HEK293T (cell line): ENCODE data around the gene UBC.
A peak's percentile ranks its signal among the peaks of the same experiment; 100 is the strongest.

Experiments
- CTCF ChIA-PET: fragments of 350-600 bp; formaldehyde crosslinking; extraction: SDS; loops from one replicate; lab custom pipeline; 2021; ENCODE audit warnings: antibody characterized with exemption, inconsistent platforms; lab: Yijun Ruan, JAX
- POLR2A ChIA-PET: fragments of 350-600 bp; formaldehyde crosslinking; extraction: SDS; loops from one replicate; lab custom pipeline; 2020; ENCODE audit warnings: antibody characterized with exemption, inconsistent platforms; lab: Yijun Ruan, JAX
- DNase-seq: peaks from one replicate; pipeline ENCODE4 v3.0.0; 2012; ENCODE audit warnings: mixed read lengths; ENCODE audit errors: extremely low spot score
- ARNT ChIP-seq: fragments of 450-650 bp; IDR thresholded peaks from 2 replicates; pipeline ENCODE4 v1.6.1; 2017; ENCODE audit warnings: mild to moderate bottlenecking
- BHLHE40 ChIP-seq: fragments of 450-650 bp; IDR thresholded peaks from 2 replicates; pipeline ENCODE4 v1.6.1; 2016; ENCODE audit warnings: mild to moderate bottlenecking, moderate library complexity, borderline replicate concordance
- CTBP1 ChIP-seq: fragments of 450-650 bp; IDR thresholded peaks from 2 replicates; pipeline ENCODE4 v1.6.1; 2016; ENCODE audit warnings: borderline replicate concordance
- ELF4 ChIP-seq: fragments of 450-650 bp; IDR thresholded peaks from 2 replicates; pipeline ENCODE4 v1.6.1; 2017; ENCODE audit warnings: antibody characterized with exemption
- FOXA1 ChIP-seq: fragments of 450-650 bp; IDR thresholded peaks from 2 replicates; pipeline ENCODE4 v1.6.1; 2016; ENCODE audit warnings: mild to moderate bottlenecking
- FOXK2 ChIP-seq: fragments of 450-650 bp; IDR thresholded peaks from 2 replicates; pipeline ENCODE4 v1.6.1; 2016; ENCODE audit warnings: mild to moderate bottlenecking
- FOXM1 ChIP-seq: fragments of 450-650 bp; IDR thresholded peaks from 2 replicates; pipeline ENCODE4 v1.6.1; 2017; ENCODE audit warnings: mild to moderate bottlenecking, borderline replicate concordance
- HDGF ChIP-seq: fragments of 450-650 bp; IDR thresholded peaks from 2 replicates; pipeline ENCODE4 v1.6.1; 2017; ENCODE audit warnings: antibody characterized with exemption, borderline replicate concordance
- L3MBTL2 ChIP-seq: fragments of 450-650 bp; conservative IDR thresholded peaks from 2 replicates; pipeline ENCODE4 v1.6.1; 2016; ENCODE audit warnings: mild to moderate bottlenecking
- LEF1 ChIP-seq: fragments of 450-650 bp; IDR thresholded peaks from 2 replicates; pipeline ENCODE4 v1.6.1; 2017; ENCODE audit warnings: mild to moderate bottlenecking, borderline replicate concordance
- NFRKB ChIP-seq: fragments of 450-650 bp; IDR thresholded peaks from 2 replicates; pipeline ENCODE4 v1.6.1; 2016; ENCODE audit warnings: mild to moderate bottlenecking, moderate library complexity
- SP1 ChIP-seq: fragments of 450-650 bp; IDR thresholded peaks from 2 replicates; pipeline ENCODE4 v1.6.1; 2017
- SUZ12 ChIP-seq: fragments of 450-650 bp; IDR thresholded peaks from 2 replicates; pipeline ENCODE4 v1.6.1; 2016; ENCODE audit warnings: mild to moderate bottlenecking
- TARDBP ChIP-seq: fragments of 450-650 bp; IDR thresholded peaks from 2 replicates; pipeline ENCODE4 v1.6.1; 2016
- ZNF384 ChIP-seq: fragments of 450-650 bp; IDR thresholded peaks from 2 replicates; pipeline ENCODE4 v1.6.1; 2016
- TF ChIP-seq, protein P1 (sequence below): fragments of 450-650 bp; IDR thresholded peaks from 2 replicates; pipeline ENCODE4 v1.6.1; 2016

The UBC gene

DNA sequence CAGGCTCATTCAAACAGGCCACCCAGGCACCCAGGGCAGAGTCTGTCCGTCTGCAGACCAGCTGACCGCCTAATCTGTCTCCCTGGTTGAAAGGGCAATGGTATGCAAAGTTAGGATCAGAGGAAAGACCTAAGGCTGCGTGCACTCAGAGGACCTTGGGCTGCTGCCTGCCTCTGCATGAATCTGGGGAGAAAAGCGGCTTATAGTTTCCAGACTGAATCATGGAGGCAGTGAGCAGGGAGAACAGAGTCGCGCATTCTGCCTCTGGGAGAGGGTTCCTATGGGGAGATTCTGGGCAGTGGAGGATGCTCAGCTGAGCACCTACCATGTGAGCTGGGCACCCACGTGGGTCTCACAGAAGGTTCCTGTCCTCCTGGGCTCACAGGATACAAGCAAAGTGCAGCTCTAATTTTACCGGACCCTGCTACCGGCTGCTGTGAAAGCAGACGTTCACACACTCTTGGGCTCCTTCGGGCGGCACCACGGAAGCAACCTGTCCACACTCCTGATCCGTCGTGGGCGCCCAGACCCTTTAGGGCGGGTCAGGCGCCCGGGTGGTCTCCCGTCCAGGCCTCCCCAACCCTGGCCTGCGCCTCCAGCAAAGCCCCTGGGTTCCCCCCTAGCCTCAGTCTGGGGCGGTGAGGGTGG, 51.6 kb downstream of the UBC start:
- TF ChIP-seq L3MBTL2 (peak; percentile 8; the same call in 1 of the 2 replicates), HDGF (no peak)
- CTCF ChIA-PET = no interaction called here
- DNase-seq = no peak
- POLR2A ChIA-PET = interaction anchor here (2.4 kb wide), 1 partner anchor 52 kb away, joined by 5 read pairs; the partner anchor contains the start of gene UBC

DNA sequence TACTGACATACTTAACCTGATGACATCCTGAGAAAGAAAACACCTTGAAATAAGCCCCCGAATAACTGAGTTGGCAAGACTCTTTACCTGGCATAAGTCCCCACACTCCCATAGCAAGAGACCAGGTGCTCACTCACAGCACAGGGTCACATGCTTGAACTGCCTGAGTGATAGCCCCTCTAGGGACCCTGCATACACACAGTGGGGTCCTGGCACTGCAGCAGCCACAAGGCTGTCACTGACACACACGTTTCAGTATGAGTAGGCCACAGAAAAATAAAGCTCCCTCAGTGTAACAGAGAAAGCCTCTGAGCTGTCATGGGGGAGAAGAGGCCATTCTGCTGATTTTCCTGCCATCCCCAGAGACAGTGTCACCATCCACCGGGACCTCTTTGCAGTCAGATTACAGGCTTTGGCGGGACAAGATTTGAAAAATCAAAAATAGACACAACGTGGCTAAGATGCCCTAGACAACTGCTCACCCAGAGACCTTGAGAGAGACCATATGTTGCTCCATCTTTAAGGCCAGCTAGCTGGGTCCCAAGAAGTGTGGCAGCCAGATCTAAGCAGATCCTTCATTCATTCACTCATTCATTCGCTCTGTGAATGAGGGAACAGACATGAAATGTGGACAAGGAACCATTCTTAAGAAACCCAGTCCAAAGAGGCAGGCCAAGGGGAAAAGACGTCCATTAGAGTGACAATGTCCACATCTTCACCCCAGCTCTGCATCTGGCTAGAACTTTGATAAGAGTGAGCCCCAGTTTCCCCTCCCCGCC, 52.4 kb downstream of the UBC start:
- CTCF ChIA-PET = interaction anchor here (0.5 kb wide), 1 partner anchor 43 kb away, joined by 6 read pairs; no protein-coding TSS in a partner anchor
- POLR2A ChIA-PET = interaction anchor here (0.6 to 2.4 kb wide), 2 partner anchors 9 to 53 kb away, joined by 3 to 5 read pairs; partner anchors contain the start of gene UBC
- TF ChIP-seq FOXA1 (no peak), SP1 (no peak), BHLHE40 (no peak), SUZ12 (no peak), FOXK2 (no peak), LEF1 (no peak), ZNF384 (no peak), TARDBP (no peak), NFRKB (no peak), HDGF (no peak), CTBP1 (no peak), L3MBTL2 (no peak), ARNT (no peak), FOXM1 (no peak), ELF4 (no peak)
- TF ChIP-seq, protein P1, sequence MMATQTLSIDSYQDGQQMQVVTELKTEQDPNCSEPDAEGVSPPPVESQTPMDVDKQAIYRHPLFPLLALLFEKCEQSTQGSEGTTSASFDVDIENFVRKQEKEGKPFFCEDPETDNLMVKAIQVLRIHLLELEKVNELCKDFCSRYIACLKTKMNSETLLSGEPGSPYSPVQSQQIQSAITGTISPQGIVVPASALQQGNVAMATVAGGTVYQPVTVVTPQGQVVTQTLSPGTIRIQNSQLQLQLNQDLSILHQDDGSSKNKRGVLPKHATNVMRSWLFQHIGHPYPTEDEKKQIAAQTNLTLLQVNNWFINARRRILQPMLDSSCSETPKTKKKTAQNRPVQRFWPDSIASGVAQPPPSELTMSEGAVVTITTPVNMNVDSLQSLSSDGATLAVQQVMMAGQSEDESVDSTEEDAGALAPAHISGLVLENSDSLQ = no peak
- DNase-seq = no peak
